GM21447 (cell line): ENCODE results near the gene DPCD.
"Not testable (repeated sequence)": the region's sequence is repeated elsewhere in the genome, so short reads cannot be mapped to it uniquely, and the experiment has no call there.

Experiments
- ATAC-seq: cut with Tn5 transposase; IDR thresholded peaks from one replicate; pipeline ENCODE4 v1.9.1; 2021; ENCODE audit not compliant: unreplicated experiment

The DPCD gene

DNA sequence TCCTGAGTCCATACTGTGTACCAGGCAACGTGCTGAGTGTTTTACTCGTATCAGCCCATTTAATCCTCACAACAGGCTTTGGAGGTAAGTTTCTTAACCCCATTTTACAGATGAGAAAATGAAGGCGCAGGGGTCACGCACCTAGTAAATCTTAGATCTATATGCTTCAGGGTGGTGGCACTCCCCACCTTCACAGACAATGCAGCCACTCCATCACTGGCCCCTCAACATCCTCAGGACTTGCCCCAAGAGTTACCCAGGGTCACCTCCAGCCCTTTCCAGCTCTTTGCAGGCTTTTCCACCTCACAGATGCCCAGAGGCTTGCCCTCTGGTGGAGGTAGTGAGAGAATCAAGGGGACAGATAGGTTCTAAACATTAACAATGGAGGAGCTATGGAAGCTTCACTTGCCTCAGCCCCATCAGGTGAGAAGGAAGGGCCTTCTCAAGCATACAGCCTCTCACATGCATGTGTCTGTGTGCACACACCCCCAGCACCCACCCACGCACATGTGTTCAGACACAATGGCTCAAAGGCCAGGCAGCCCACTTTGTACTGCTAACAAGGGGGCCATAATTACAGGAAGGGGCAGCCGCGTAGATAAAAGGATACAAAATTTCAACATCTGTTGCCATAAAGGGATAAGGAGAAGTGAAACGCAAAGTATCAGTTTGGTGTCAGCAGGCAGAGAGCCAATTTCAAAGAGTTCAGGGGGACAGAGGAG lies 29.1 kb downstream of the DPCD start:
- ATAC-seq, result no peak

DNA sequence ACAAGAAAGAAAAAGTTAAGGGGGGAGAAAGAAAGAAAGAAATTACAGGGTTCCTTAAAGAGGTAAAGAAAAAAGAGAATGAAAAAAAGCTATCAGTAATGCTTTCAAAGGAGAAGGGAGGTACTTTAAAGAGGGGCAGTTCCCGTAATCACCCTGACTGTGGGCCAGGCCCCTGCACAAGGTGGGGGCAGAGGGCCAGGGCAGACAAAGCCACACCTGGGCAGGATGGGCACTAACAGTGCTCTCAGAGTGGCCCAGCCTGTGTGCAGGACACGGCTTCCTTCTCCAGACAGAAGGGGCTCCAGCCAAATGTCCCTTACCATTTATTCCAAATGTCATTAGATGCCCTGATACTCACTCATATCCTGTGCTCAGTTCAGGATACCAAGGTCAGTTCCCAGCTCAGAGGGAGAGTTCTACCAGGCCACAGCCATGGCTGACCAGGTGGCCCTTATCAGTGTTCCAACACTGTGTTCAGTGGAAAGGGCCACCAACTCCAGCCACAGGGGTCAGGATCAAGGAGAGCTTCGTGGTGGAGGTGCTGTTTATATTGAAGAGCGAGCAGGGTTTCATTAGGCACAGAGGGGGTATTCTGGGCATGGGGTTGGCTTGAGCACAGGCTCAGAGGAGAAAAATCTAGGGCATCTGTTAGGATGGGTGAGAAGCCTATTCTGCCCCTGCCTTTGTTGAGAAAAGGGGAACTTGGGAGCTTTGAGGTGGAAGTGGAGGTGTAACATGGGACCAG lies 29.9 kb downstream of the DPCD start:
- no peak for ATAC-seq

DNA sequence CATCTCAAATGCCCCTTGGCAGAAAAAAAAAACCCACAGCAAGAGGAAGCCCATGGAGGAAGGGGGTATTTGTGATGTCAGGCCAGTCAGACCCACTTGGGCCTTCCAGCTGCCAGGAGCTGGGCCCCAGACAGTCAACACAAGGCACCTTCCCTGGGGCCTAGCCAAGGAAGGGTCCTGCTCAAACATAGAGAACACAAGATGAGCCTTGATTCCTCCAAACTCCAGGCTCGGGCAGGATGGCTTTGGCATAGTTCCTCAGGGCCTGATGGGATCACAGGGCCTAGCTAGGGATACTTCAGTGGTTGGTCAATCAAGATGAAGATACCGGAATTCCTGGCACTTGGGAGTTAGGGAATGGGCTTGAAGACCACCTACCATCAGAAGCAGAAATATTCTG lies 30.8 kb downstream of the DPCD start:
- ATAC-seq, result no peak

DNA sequence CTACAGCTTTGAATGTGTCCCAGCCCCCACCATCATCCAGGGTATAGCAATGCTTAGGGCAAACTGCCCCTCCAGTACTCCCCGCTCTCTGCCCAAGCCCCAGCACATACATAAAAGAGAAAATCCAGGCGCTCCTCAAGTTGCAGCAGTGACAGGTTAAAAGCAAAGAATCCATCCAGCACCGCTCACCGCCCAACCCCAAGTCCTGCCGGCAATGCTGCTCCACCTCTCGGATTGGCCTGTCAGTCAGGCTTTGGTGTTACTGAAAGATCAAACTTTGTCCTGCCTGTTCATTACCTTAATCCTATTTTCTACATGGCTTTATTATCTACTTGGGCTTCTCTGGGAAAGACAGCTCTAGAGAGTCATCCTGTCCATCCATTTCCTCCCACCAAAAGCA lies 31.9 kb downstream of the DPCD start:
- ATAC-seq, result no peak

DNA sequence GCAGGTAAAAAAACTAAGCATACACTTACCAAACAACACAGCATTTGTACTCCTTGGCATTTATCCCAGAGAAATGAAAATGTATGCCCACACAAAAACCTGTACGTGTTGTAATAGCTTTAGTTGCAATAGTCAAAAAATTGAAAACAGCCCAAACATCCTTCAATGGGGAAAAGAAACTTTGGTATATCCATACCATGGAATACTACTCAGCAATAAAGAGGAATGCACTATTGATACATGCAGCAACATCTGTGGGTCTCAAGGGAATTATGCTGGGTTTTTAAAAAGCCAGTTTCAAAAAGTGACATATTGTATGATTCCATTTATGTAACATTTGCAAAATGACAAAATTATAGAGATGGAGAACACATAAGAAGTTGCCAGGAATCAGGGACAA lies 35.4 kb downstream of the DPCD start:
- no peak for ATAC-seq

DNA sequence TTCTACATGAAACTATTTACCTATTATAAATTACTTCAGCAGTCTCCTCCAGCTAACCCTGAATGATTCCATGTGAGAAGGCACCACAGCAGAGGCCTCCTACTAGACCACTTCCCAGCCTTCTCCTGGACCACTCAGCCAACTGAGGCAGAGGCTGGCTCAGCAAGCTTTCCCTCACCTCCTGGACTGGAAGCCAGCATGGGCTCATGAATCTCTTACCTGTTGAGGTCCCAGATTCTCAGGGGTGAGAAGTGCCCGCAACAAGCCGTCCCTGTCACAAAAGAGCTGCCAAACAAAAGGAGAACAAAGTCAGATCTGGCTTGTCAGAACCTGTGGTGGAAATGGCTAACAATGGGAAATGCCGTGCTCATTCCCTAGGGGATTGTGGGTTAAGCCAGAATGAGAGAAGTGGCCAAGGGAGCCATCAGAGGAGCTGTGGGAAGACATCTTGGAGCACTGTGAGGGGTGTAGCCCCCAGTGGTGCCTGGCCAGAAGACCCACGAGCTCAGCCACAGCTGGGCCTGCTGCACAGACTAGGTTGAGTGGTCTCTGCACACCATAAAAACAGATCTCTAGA lies 36.5 kb downstream of the DPCD start:
- ATAC-seq, result no peak

DNA sequence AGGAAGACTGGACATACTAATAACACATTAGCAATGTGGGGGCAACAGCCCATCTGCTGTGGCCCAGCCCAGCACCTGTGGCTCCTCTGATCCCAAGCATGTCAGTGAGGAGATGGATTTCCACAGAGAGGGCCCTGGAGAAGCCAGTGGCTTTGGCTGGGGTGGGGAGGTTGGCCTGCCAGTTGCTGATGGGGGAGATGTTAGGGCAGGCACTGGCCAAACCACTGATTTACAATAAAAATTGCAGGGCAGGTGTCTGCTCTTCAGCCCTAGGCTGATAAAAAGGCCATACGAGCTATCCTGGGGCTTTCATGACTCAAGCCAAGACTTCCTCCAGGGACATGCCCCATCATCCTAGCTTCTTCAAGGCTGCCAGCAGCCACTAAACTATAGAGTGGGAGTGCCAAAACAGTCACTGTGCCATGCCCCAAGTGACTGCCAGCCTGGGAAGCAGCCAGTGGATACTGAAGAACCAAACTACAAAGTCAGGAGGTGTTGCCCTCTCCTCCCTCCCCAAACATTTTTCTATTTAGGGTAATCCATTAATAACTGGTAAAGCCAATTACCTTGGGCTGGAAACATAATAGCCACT lies 37.8 kb downstream of the DPCD start:
- no peak for ATAC-seq

DNA sequence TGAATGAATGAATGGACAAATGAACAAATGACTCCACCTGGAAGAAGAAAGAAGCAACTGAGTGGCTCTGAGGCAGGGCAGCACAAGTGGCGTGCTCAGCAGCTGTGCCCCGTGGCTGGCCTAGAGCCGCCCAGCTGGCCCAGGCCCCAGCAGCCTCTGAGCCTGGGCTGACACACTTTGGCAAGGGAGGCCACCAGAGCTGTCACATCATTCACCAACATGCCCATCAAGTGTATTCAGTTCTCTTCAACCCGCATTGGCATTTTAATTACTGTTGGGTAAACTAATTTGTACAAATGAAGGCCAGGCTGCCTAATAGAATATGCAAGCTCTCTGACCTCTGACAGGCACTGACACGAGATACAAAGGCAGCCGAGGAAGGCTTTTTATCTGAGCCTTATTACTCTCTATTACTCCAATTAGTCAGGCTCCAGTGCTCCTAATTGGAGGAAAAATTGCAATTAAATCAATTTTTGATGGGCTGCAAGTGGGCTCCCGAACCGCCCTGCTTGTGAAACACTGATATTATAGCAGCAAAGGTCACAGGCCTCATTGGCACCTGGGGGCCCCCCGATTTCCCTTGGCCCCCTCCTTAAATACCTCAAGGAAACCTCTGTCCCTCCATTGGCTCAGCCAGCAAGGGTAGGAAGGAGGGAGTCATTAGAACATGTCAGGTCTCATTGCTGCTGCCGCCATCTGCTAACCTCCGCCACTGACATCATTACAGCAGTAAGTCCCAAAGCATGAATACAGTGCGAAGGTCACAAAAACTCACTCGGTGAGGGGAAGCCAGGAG lies 41.9 kb downstream of the DPCD start:
- no peak for ATAC-seq

DNA sequence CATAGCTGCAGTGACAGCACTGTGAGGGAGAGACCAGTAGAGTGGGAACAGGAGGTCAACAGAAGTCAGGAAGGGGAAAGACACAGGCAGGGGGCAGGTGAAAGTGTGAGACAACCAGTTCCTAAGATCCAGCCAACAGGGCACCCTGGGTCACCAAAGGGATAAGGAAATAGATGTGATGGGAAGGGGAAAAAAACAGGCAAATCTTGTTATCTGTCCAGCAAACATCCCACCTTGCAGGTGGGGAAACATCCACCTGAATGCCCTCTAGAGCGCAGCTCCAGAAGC lies 42.5 kb downstream of the DPCD start:
- ATAC-seq, result no peak

DNA sequence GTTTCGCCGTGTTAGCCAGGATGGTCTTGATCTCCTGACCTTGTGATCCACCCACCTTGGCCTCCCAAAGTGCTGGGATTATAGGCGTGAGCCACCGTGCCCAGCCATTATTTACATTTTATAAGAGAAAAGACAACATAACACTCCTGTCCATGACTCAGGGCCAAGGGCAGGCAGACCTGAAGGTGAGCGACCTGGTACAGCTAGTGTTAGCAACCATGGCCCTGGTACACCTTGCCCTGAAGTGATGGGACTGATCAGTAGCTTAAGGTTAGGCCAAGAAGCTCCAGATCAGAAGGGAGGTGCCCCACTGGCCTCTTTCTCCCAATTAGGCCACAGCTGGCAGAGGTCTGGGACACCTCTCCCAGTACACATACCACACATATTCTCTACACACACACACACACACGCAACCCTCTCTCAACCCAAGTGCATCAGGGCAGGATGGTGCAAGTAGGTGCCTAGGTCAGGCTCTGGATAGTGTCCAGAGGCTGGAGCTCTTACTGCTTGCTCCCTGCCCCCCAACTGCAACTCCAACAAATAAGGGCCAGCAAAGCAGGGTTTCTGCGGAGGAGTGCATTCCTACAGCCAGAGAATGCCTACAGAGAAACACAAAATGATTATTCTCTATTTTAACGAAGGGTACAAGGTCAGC lies 43.8 kb downstream of the DPCD start:
- ATAC-seq, result no peak

DNA sequence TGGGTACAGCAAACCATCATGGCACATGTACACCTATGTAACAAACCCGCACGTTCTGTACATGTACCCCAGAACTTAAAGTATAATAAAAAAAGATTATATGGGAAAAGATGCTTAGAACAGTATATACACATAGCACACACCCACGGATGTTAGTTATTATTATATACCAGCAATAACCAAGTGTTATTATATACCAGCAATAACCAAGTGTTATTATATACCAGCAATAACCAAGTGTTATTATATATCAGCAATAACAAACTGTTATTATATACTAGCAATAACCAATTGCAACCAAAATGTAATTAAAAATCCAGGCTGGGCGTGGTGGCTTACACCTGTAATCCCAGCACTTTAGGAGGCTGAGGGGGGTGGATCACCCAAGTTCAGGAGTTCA lies 45.4 kb downstream of the DPCD start:
- ATAC-seq, result not testable (repeated sequence)

DNA sequence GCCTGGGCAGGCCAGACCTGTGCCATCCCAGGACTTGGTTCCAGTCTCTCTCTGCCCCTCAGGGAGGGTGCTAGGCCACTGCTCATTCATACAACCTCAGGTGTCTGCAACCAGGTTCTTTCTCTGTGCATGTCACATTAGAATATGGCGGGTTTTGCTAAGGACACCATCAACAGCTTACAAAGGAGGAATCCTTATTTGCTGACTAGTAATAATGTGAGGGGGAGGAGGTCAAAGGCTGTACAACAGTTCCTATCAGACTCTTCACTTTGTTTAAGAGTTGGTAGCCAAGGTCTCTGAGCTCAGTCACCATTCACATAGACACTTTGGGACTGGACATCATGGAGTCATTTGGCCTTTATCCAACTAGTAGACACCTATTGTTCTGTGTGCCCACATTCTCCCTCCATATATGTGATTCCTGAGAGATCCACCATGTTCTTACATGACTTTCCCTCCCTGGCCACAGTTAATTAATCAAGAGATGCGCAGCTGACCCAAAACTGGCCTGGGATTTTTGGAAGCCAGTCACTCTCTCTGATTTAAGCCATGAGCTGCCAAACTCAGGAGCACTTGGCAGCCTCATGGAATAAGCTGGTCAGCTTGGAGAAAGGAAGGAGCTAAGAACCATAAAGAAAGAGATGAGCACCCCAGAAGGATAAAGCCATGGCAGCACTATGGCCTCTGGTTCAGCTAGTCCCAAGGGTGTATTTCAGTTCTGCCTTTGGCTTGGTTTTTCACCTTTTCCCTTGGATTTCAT lies 51.2 kb downstream of the DPCD start:
- ATAC-seq, result no peak

DNA sequence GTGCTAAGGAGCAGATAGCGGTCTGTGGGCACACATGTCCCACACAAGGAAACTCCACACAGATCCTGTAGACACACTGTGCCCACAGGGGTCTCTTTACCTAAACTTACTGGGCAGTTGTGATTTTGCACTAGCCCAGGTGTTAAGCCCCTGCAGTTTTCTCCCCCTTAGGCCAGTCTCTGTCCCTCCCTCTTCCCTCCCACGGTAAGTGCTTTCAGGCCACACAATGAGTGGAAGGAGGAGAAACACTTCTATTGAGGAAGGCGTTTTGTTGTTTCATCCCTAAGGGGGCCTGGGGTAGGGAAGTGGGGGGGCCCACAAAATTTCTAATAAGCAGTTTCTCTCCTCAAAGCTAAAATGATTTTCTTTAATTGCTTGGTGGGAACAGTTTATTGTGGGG lies 55.4 kb downstream of the DPCD start:
- ATAC-seq, result no peak

DNA sequence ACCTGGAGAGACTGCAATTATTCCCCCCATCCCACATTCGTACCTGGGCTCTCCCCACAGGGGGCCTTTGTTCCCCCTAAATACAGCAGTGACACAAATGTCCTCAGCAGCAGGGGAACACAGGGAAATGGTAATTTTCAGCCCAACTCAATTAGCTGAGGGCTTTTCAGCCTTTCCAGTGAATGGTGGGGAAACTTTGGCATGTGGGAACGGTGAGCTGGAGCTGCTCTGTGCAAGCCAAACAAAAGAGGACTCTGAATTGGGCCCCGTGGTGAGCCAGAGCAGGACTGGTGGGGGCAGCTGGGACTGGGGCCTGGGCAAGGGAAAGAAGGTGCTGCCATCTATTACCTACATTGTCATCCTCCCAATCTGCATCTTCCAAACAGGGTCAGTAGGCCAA lies 55.9 kb downstream of the DPCD start:
- ATAC-seq, result no peak

DNA sequence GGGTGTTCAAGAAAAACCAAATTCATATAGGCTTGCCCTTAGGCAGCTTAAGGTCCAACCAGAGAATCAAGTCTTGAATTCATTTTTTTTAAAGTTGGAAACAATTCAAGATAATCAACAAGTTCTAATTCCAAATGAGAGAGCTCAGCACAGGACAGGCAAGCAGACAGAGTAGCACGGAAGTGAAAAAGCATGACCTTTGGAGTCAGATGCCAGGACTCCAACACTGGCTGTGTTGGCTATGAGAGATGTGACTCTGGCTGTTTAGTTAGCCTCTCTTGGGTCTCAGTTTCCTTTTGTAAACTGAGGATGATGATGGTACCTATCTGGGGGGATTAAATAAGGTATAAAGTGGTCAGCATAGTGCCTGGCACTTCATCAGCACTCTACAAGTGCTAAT lies 57.5 kb downstream of the DPCD start:
- no peak for ATAC-seq

DNA sequence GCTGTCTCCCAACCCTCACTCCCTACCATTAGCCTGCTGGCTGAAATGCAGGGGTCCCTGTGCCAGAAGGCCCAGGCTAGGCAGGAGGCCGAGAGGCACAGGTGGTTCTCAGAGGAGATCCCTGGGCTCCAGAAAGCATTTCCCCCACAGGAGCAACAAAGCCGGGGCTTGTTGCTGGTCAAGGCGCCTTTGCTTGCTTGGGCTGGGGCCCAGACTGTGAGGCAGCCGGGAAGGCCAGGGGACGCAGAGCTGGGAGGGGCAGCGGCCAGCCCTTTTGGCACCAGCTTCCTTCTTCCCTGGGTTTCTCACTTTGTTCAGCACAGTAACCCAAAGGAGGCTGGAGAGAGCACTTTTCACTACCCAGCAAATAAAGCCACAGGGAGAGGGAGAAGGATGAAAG lies 58.2 kb downstream of the DPCD start:
- no peak for ATAC-seq

DNA sequence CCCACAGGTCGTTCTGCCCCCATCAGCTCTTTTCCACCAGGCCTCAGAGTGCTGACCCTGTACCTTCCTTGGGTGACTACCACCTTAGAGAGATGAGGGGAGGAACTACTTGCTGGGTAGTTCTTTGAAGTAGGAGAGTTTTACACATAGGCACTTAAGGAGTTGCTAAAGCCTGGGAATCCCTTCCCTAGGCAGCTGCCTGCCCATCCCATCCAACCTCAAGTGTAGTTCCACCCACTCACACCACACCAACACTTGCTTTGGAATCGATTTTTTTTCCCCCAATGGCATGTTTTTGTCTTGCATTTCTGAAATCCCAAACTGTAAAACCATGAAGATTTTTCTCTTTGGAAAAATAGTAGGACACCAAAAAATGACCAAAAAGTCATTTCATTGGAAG lies 59.1 kb downstream of the DPCD start:
- no peak for ATAC-seq

DNA sequence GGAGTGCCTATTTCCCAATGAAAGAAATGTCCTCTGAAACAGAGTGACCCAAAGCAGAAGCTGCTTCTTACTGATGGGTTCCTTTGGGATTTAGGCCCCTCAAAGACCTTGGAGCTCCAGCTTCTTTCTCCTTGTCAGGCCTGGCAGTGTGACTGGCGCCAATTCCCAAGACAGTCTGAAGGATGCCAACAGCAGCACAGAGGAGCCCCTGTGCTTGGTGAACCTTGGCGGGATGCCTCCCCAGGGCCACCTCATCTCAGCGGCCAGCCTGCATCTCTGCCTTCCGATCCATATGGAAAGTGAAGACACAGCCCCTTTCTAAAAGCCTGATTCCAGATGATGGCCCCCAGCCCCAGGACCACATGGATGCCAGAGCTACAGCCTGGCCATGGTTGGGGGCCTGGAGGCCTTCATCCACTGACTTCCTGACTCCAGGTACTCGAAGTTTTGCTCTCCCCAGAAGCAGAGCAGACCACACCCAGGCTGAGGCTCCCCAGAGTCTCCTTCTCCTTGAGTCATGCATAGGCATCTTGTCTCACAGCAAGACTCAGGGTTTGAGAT lies 61.5 kb downstream of the DPCD start:
- ATAC-seq, result no peak

DNA sequence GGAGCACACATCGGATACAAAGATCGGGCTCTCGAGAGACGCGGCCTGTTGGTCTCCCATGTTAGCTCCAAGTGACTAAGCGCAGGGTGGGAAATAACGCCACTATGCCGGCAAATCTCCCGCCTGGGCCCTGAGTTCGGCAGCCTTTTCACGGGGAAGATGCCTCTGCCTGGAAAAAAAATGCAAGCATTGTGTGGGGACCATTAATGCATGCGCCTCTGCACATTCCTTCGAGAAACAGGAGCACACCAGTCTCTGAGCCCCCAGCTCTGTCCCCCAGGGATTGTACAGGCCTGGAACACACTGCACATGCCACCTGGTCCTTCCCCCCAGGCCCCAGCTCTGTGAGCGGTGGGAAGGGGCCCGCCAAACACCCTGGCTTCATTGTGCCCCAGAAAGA lies 62.7 kb downstream of the DPCD start:
- ATAC-seq, result no peak

DNA sequence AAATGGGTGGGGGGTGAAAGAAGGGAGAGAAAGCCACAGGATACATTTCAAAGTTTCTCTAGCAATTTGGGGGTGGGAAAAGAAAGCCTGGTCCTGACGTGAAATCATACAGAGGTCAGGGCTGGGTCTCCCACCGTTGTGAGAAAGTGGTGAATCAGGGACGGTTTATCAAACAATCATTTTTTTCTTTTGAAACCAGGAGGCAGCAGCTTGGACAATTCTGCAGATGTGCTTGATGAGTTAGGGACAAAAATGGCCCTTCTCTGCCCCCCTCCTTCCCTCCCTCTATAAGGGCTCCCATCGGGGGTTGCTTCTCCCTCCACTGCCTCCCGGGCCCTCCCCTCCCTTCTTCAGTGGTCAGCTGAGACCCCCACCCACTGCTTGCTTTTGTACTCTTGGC lies 63.2 kb downstream of the DPCD start:
- no peak for ATAC-seq
